HG03097 (cell line): Measurements from ENCODE around the gene POPDC2.
A peak's percentile ranks its signal among the peaks of the same experiment; 100 is the strongest.

ENCODE experiments used
- ATAC-seq: cut with Tn5 transposase; IDR thresholded peaks from one replicate; pipeline ENCODE4 v1.9.1; 2021; ENCODE audit not compliant: unreplicated experiment, low FRiP score

POPDC2 gene

DNA sequence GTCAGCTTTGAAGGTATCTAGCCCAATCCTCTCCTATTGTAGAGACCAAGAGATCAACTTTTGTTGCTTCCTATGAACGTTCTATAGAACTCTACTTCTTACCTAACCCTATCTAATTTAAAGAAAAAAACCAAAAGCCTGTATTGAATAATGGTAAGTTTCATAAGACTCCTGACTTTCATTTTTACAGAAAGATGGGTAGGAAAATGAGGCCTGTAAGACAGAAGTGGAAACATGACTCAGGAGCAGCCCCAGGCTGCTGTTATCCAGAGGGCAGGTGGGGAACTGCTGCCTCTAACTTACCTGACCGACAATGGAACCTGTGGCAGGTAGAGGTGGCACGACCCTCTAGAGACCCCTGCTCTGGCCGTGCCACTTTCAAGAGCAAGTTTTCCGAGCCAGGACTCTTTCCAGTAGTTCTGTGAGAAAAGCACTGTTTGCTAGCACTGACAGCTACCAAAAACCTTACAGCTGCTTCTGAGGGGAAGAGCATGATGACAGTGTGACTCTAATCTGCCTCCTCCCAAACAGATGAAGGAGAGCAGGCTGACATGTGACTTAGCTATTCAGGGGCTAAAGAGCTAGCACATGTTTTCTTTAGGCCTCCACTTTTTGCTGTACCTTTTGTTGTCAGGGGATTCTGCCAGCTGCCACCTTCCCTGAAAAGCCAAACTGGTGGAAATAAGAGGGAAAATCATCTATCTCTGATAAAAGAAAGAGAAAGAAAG is 17.5 kb downstream of the POPDC2 start:
- ATAC-seq, result no peak

DNA sequence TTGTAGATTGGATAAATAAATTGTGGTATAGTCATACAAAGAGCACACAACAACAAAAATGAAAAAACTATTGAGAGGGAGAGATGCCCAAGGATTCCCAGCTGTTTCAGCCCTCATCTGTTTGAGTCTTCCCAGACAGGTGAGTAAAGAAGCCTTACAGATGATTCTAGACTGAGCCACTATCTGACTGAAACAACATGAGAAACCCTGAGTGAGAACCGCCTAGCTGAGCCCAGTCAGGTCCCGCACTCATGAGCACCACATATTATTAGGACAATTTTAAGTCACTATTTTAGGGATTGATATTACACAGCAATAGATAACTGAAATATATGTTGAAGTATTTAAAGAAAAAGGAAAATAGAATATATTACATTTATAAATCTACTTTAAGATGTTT is 19.0 kb downstream of the POPDC2 start:
- no peak for ATAC-seq

DNA sequence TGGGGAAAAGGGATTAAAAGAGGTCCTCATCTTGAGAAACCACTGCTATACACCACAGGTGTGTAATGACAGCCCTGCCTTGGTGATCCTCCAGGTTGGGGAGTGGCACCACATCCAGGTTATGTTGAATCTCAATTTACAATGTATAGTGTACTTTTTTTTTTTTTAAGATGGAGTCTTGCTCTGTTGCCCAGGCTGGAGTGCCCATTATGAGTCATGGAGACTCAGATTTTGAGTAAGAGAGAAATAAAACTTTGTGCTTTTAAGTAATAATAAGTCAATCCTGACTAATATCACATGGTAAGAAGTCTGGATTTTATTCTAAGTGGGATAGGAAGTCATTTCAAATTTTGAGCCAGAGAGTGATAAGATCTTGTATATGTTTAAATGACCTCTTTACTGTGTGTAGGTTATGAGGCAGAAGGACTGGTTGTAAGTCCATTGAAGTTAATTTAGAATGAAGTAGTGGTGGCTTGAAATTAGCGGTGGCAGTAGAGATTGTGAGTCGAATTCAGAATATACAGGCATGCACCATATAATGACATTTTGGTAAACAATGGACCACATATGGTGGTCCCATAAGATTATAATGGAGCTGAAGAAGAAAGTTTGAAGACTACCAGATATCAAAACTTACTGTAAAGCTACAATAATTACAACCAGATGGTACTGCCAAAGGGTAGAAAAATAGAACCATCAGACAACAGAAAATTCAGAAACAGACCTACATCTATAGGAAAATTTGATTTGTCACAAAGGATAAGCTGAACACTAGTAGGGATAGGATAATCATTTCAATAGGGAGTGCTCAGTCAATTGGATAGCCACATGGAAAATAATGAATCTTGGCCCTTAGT is 20.7 kb downstream of the POPDC2 start:
- ATAC-seq, result no peak

DNA sequence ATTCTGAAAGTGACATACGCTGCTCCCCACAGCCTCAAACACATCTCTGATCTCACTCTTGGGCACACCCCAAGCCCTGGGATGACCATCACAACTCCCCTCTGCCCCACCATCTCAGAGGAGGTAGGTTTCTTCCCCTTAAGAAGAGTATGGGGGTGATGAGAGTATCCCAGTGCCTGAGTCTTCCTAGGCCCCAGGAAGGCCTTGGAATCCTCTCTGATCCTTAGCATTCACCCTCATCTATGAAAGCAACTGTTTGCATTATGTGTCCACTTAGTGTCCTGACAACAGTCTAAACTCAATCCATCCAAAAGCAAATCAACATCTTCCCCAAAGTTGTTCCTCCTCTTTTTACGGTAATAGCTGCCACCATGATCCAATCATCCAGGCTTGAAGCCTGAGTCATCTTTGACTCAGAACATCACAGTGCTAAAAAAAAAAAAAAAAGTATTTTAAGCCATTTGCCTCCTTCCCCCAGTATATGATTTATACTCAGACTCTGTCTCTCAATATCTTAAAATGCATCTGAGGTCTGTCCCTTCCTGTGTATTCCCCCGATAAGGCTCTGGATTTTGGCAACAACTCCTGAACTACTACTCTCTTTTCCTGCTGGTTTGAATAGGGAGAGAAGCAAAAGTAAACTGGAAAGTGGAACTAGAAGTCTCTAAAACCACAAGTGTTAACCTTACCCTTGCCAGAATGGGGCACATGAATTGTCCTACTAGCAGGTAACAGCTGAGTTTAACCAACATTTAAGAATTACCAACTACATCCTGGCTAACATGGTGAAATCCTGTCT is 22.5 kb downstream of the POPDC2 start:
- peak; percentile 35 for ATAC-seq

DNA sequence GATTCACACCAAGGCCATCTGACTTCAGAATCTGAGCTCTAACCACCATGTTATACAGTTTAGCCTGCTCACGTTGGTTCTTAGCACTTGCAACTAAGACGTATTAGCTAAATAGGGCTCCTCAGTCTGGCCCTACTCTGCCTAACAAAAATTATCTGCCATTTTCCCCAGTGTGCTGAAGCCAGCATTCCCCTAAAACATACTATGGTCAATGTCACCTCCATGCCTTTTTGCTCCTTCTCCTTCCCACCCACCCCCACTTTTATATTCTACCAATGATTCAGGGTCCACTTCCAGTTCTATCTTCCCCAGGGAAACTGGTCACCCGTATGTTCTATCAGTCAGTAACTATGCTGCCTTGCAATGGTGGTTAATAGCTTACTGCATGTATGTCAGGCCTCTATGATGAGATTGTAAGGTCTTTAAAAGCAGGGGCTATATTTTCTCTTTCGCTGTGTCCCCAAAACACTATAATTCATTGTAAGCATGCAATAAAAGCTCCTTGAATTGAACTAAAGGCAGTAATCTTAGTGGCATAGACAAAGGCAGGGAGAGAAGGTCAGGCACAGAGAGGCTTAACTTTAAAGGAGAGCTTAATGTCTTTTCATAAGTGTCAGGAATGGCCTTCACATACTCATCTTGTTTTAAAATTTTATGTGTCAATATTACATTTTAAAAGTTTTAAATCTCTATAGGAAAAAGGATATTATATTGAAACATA is 23.3 kb downstream of the POPDC2 start:
- ATAC-seq, result no peak

DNA sequence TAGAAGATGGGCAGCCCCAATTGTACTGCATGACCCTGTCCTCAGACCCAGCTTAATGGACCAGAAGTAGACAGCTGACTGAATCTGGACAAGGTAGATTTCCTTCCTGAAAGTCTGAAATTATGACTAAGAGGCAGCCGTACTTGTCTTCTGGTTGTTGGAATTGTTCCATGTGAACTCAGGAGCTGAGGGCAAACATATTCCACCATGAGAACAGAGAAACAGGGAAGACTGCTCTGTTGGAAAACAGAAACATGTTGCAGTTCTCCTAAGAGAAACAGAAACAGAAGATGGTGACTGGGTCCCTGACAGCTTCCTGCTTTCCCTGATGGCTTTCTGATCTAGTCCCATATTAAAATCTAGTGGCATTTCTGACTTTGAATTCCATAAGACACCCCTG is 24.1 kb downstream of the POPDC2 start:
- ATAC-seq, result no peak

DNA sequence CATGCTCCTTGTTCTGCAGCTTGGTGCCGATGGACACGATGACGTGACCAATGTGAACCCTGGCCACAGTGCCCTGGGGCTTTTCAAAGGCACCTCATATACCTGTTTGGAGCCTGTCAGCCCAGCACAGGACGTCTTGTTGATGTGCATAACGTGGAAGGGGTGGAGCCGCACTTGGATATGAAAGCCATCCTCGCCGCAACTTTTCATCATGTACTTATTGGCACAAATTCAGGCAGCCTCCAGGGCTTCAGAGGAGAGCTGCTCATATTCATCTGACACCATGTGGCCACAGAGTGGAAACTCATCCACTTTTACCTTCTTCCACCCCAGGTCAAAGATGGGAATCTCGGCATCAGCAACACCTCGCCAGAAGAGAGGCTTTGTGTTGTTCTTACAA is 24.7 kb downstream of the POPDC2 start:
- no peak for ATAC-seq

DNA sequence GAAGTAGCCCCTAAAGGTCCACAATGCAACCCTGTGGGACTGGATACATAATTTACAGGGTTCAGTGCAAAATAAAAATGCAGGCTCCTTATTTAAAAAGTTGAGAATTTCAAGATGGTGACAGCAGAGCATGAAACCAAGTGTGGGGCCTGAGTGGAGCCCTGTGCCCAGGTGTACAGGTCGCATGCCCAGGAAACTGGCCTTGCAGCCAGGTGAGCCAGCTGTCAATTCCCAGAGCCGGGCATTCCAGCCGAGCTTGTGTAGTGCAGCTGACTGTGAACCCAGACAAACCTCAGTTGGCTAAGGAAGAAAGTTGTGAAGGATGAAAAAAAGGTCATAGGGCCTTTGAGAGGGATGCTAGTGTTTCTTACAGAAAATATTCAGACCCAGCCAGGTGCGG is 27.6 kb downstream of the POPDC2 start:
- ATAC-seq, result no peak

DNA sequence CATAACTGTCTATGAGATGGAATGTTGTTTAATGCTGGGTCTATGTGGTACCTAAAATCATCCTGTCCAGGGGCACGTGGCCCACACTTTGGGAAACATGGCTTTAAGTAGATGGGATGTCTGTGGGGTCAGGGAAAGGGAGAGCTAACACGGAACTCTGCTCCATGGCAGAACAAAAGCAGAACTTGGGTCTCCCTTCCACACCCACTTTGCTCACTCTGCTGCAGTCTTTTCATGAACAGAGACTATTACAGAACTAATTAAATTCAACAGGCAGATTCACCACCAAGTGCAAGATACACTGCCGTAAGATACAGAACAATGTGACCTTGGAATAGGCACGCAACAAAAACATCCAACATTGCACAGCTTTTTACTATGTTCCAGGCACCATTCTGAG is 28.2 kb downstream of the POPDC2 start:
- ATAC-seq, result no peak

DNA sequence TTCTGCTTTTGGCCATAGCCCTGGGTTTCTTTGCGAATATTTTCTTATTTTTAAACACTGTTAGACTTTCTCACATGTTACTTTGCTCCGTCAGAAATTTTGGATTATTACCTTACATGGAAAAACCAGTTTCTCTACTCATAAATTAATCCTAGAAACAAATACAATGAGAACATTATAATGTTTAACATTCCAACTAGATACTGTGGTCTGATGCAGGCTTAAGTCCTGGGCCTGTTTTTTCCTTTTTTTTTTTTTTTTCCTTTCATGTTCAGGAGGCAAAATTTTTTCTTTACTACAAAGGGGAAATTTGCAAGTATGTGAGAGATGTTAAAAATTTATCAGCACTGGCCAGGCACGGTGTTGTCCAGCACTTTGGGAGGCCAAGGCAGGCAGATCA is 28.9 kb downstream of the POPDC2 start:
- ATAC-seq, result no peak

DNA sequence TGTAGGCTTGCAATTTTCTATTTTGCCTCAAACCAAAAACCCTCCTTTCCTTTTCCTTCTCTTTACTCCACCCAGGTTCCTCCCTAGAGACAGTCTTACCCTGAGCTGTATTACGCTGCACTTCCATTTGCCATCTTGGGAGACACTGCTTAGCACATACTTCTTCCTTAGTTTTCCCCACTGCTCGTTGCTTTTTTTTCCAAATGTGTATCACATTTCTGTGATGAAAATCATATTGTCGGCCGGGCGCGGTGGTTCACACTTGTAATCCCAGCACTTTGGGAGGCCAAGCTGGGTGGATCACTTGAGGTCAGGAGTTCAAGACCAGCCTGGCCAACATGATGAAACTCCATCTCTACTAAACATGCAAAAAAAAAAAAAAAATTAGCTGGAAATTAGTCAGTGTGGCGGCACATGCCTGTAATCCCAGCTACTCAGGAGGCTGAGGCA is 29.5 kb downstream of the POPDC2 start:
- ATAC-seq, result no peak

DNA sequence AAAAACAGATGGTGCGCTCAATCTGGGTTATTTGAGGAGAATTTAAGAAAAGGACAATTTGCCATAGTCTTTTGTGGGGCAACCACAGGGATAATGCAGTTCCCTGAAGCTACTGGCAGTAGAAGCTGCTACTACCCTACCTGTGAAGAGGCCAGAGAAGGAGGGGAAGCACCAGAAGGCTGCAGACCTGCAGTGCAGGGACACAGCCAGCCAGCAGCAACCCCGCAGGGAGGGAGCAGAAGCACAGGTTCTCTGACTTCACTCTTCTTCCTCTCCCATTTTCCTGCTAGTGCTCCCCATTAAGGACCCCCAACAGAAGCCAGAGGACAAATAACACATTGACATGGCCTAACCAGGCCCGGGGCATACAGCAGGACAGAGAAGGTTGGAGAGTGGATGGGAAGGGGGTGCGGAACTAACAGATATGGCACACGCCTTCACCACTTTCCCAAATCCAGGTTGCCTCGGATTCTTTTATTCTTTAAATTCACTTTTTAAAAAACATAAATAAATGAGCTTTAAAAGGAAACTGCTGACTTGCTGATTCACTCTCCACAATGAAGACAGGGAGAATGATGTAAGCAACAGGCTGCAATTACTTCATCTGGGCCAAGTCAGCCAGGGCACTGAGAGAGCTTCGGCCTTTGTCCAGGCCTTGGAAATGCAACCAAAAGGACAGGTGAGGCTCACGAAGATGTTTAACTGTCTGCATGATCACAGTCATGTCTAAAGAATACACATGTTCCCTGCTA is 30.1 kb downstream of the POPDC2 start:
- no peak for ATAC-seq

DNA sequence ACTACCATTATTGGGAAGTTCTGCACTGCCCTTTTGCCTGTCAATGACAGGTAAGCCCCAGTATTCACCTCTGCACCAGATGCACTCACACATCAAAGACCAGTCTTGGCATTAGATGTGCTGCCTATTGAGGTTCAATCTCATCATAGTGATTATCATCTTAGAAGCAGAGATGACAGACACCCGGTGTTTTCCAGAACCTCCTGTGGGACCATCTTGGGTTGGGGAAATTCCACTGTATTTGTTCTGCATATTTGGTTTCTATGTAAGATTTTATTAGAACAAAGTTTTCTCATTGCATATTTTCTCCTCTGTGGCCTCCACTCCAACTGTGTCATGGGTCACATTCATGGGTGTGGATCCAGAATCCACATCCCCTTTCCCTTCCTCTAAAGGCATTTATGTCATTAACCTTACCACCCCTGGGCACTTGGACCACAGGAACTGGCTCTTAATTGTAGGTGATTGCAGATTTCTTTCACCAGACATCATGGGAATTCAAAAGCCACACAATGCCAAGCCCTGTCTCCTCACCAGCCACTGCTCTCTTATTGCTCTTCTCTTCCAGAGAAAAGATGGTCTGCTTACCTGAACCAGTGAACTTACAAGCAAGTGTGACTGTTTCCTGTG is 31.5 kb downstream of the POPDC2 start:
- ATAC-seq, result no peak

DNA sequence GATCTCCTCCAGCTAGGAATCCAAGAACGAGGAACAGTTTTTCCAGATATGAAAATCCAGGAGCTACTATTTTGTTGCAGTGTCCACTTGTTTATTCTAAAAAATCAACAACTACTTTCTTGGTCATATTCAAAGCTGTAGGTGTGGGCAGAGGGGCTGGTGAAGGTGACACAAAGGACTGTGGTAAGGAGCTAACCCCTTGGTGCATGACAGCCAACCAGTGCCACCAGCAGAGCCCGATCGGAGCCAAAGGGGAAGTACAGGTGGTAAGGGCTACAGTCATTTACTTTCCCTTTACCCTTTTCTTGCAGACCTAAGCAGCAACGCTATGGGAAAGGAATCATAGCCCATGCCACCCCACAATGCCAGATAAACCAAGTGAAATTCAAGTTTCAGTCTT is 32.0 kb downstream of the POPDC2 start:
- ATAC-seq, result peak; percentile 53

DNA sequence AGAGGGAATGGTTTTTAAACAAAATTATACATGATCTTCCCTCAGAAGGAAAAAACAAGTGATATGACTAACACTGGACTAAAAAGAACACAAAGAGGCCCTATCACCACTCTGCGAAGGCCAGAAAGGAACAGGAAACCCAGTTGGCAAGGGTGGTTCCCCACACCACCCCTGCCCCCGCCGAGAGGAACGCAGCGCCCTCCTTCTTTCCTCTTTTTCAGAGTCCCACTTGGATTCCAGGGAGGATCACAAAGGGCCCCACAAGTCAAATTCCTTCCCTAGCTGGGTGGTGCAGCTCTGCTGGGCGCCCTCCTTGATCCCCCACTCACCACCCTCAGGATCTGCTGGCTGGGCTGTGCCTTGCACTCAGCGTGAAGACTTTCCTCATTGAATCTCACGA is 32.9 kb downstream of the POPDC2 start:
- ATAC-seq, result no peak

DNA sequence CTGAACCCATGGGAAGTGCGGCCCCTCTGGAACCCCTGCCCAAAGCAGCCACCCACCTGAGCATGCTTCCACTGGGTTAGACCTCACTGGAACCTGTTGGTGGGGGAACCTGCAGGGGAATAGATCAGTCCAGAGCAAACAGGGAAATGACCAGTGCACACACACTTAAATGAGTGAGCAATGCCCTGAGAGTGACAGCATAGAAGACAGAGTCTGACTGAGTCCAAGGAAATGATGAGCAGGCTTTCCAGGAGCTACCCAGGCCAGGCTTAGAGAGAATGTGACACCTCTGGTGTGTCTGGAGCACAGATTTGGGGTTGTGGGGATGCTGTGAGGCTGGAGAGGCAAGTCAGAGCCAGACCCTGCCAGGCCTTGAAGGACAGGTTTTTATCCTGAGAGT is 34.2 kb downstream of the POPDC2 start:
- ATAC-seq, result no peak

DNA sequence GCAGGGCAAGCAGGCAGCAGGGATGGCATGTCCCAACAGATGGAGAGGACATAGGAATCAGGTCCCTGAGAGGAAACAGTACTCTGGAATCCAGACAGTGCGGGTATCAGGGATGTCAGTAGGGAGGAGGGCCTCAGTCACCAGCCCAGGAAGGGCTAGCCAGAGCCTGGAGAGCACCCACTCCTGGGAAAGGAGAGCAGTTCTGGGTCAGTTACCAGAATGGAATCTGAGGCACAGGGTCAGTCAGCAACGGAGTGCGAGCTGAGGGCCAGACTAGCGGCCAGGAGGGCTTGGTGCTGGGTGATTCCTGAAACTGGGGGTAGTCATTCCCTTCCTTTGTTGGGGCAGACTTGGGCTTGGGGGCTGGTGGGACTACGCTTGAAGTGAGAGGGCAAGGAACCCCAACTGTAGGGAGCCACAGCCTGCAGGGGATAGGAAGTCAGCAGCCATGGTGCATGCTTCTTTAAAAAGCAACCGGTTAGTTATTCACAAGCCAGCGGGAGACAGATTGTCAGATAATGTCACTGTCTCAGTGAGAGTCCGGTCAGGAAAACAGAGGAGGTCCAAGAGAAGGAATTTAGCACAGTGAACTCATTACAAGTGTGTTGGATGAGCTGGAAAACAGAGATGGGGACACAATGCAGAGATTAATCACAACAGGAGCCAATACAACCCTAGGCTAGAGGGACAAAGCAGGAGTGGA is 34.8 kb downstream of the POPDC2 start:
- ATAC-seq, result no peak

DNA sequence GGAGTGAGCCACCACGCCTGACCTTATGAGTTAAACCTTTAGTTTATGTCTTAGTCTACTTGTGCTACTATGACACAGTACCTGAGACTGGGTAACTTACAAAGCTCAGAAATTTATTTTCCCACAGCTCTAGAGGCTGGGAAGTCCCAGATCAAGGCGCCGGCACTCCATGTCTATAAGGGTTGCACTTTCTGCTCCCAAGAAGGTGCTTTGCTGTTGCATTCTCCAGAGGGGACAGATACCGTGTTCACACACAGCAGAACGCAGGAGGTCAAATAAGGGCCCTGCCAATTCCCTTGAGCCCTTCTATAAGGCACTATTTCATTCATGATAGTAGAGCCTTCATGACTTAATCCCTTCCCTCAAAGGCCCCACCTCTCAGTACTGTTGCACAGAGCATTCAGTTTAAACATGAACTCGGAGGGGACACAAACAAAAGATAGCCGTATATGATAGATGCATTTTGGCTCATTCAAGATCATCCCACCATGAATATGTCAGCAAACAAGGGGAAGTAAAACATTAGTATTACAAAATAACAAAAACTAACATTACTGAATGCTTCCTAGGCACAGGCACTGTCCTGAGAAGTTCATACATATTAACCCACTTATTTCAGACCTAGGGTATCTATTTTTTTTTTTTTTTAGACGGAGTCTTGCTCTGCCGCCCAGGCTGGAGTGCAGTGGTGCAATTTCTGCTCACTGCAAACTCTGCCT is 36.2 kb downstream of the POPDC2 start:
- ATAC-seq, result no peak
